GM19099 (cell line): ENCODE results near the gene LRRC4.

Source experiments
- POLR2A ChIP-seq: IDR thresholded peaks from 3 replicates; pipeline ENCODE4 v1.6.1; 2011; ENCODE audit warnings: low read depth; ENCODE audit not compliant: insufficient read length; ENCODE audit errors: extremely low read depth

The LRRC4 gene

GRCh38 chr7:128041203-128041602, 10.0 kb upstream of the LRRC4 start:
- TF ChIP-seq POLR2A: no peak

- TF ChIP-seq POLR2A: no peak
Observed at GRCh38 chr7:128040205-128040604, 9.0 kb upstream of the LRRC4 start.

GRCh38 chr7:128039544-128039953, 8.3 kb upstream of the LRRC4 start:
- TF ChIP-seq POLR2A: no peak

- no peak for TF ChIP-seq POLR2A
Observed at GRCh38 chr7:128037880-128038619, 6.8 kb upstream of the LRRC4 start.

GRCh38 chr7:128037081-128037480, 5.8 kb upstream of the LRRC4 start:
- TF ChIP-seq POLR2A: no peak

- TF ChIP-seq POLR2A: no peak
Observed at GRCh38 chr7:128036226-128036940, 5.1 kb upstream of the LRRC4 start.

GRCh38 chr7:128035712-128036111, 4.5 kb upstream of the LRRC4 start:
- TF ChIP-seq POLR2A: no peak

GRCh38 chr7:128034825-128035224, 3.6 kb upstream of the LRRC4 start:
- no peak for TF ChIP-seq POLR2A

- TF ChIP-seq POLR2A: no peak
Observed at GRCh38 chr7:128033246-128033645, 2.0 kb upstream of the LRRC4 start.

GRCh38 chr7:128032605-128033235, 1.5 kb upstream of the LRRC4 start:
- no peak for TF ChIP-seq POLR2A

GRCh38 chr7:128031901-128032604, 816 bp upstream of the LRRC4 start:
- no peak for TF ChIP-seq POLR2A

- no peak for TF ChIP-seq POLR2A
Observed at GRCh38 chr7:128030263-128030653, 979 bp downstream of the LRRC4 start.

- no peak for TF ChIP-seq POLR2A
Observed at GRCh38 chr7:128029405-128029995, 1.7 kb downstream of the LRRC4 start.

GRCh38 chr7:128027485-128027980, 3.7 kb downstream of the LRRC4 start:
- TF ChIP-seq POLR2A: no peak

GRCh38 chr7:128026551-128026950, 4.7 kb downstream of the LRRC4 start:
- TF ChIP-seq POLR2A: no peak
